Measurements from ENCODE around the gene CCDC201. TPM values are rescaled to one million over a fixed set of nuclear protein-coding genes. Genes with fewer than 3 reads are reported as not detected.

The CCDC201 gene
- total and polyA plus RNA-seq, 2 of the 4 experiments (the other 2 are of a cell fraction), result not detected

- ChIA-PET CTCF (no interaction called here), POLR2A (ENCODE audit: unreplicated experiment) (no interaction called here)
- H3K23ac ChIP-seq (ENCODE audit: low read depth, low read length), result no peak overlapping the region
- H2AK9ac ChIP-seq (replicated peaks; ENCODE audit: low read depth, low read length, poor library complexity), result no peak overlapping the region
- H3K4me1 ChIP-seq (ENCODE audit: control insufficient read depth, insufficient read depth, low read length), result no peaks in the 10 kb centered on the region
- no peak overlapping the region for H4K8ac ChIP-seq (ENCODE audit: low read depth in 2 of 2, low read length in 2 of 2)
- H2BK120ac ChIP-seq (ENCODE audit: low read depth, low read length), result no peak overlapping the region
- peak overlapping the region; percentile 11 for H2BK5ac ChIP-seq (ENCODE audit: low read depth, low read length, poor library complexity, severe bottlenecking)
- no peak overlapping the region for H3K14ac ChIP-seq (replicated peaks; ENCODE audit: low read depth, low read length)
- in situ Hi-C loops (cut with MboI; ENCODE audit: low sequenced_read_pairs) (loop anchor here (25.0 kb wide), 1 partner anchor 1028 kb away; no protein-coding TSS in a partner anchor), intact Hi-C loops (cut with micrococcal nuclease) (no loop called here), dilution Hi-C loops (cut with HindIII; ENCODE audit: low sequenced_read_pairs, unreplicated experiment) (no loop called here)
- no peak overlapping the region for H3K27ac ChIP-seq (ENCODE audit: insufficient read depth, low read length)
- H2AK5ac ChIP-seq (ENCODE audit: low read depth, low read length), result no peak overlapping the region
- no peak overlapping the region for H2AFZ ChIP-seq (replicated peaks; ENCODE audit: low read length, poor library complexity)
- no peak overlapping the region for H3K18ac ChIP-seq (ENCODE audit: low read depth, low read length)
- TF ChIP-seq MAFK (IDR thresholded peaks at IDR 0.05; ENCODE audit: low read depth, low read length), result no peak
- TF ChIP-seq CTCF (conservative IDR thresholded peaks at IDR 0.05; ENCODE audit: low read depth, low read length), result no peak
- no peaks in the 10 kb centered on the region; the same call in 1 of the 2 replicates for H3K27me3 ChIP-seq (ENCODE audit: control insufficient read depth, insufficient read depth, low read length)
- no TSS peak for BruUV-seq (replicated peaks)
- ATAC-seq (ENCODE audit: low read depth) (no peak), DNase-seq (no peak)
- no peak overlapping the region for H3K4me2 ChIP-seq (ENCODE audit: low read depth, low read length)
- no peak overlapping the region for H3K9ac ChIP-seq (ENCODE audit: low read depth, low read length)
- no peak overlapping the region for H4K5ac ChIP-seq (ENCODE audit: low read depth, low read length)
- no peaks in the 10 kb centered on the region for H3K9me3 ChIP-seq (ENCODE audit: control insufficient read depth, insufficient read depth, low read length)
- no peak overlapping the region for H4K91ac ChIP-seq (ENCODE audit: insufficient read depth, low read depth, low read length)
- peaks cover 10% of the 10 kb centered on the region; the same call in 1 of the 2 replicates for H3K9me1 ChIP-seq (ENCODE audit: insufficient read depth, low read length)
- H3K4ac ChIP-seq (ENCODE audit: low read depth, low read length), result no peak overlapping the region
- no peak overlapping the region for H3K4me3 ChIP-seq (ENCODE audit: insufficient read depth, low read depth, low read length)
- H2BK15ac ChIP-seq (ENCODE audit: low read depth, low read length), result no peak overlapping the region
- peaks cover 17% of the 10 kb centered on the region for H3K36me3 ChIP-seq (ENCODE audit: control insufficient read depth, insufficient read depth, low read length)
- no peak overlapping the region for H3K56ac ChIP-seq (ENCODE audit: extremely low read depth, insufficient read depth, low read length)
- peaks cover 4% of the 10 kb centered on the region for H4K20me1 ChIP-seq (ENCODE audit: insufficient read depth, low read length)
- H3K79me1 ChIP-seq (ENCODE audit: low read depth in 1 of 2, low read length in 2 of 2), result no peaks in the 10 kb centered on the region
- H2BK20ac ChIP-seq (ENCODE audit: low read depth, low read length), result no peak overlapping the region
Observed at GRCh38 chr7:45909561-45909960, 36.7 kb upstream of the CCDC201 start.

Measured in IMR-90 (cell line).